Stimulated activated CD4-positive, alpha-beta T cell treated with anti-CD3 and anti-CD28 coated beads, Interleukin-1b, Interleukin-23, amount 100 ng/mL, for 24 hours (primary cell): Measurements from ENCODE around the gene TNFRSF14.

Source experiments
- DNase-seq, 4 experiments: peaks; one replicate each; pipeline ENCODE4 v3.0.0-alpha.2; 2020; ENCODE audit warnings: low read depth in 4 of 4, low spot score in 1 of 4

Gene TNFRSF14

GRCh38 chr1:2597441-2598328 is 41.5 kb downstream of the TNFRSF14 start:
- no peak for DNase-seq

- DNase-seq, result no peak
Measured at GRCh38 chr1:2598329-2598931, 42.3 kb downstream of the TNFRSF14 start.

- DNase-seq, result no peak
Measured at GRCh38 chr1:2601721-2602303, 45.6 kb downstream of the TNFRSF14 start.

GRCh38 chr1:2602311-2602835 is 46.2 kb downstream of the TNFRSF14 start:
- DNase-seq, result no peak

- no peak for DNase-seq
Measured at GRCh38 chr1:2602866-2603520, 46.8 kb downstream of the TNFRSF14 start.

- DNase-seq, result no peak
Measured at GRCh38 chr1:2603521-2604155, 47.5 kb downstream of the TNFRSF14 start.

- DNase-seq, result no peak
Measured at GRCh38 chr1:2604156-2604843, 48.1 kb downstream of the TNFRSF14 start.

GRCh38 chr1:2604844-2605508 is 48.8 kb downstream of the TNFRSF14 start:
- no peak for DNase-seq

GRCh38 chr1:2605509-2606395 is 49.6 kb downstream of the TNFRSF14 start:
- no peak for DNase-seq

- no peak for DNase-seq
Measured at GRCh38 chr1:2606396-2606880, 50.3 kb downstream of the TNFRSF14 start.

GRCh38 chr1:2606881-2607621 is 50.9 kb downstream of the TNFRSF14 start:
- no peak for DNase-seq

- no peak for DNase-seq
Measured at GRCh38 chr1:2607641-2608091, 51.5 kb downstream of the TNFRSF14 start.

GRCh38 chr1:2609319-2610035 is 53.3 kb downstream of the TNFRSF14 start:
- no peak for DNase-seq

- no peak for DNase-seq
Measured at GRCh38 chr1:2610036-2610959, 54.1 kb downstream of the TNFRSF14 start.

- DNase-seq, result peak in 1 of 4 experiments; percentile 14
Measured at GRCh38 chr1:2611031-2611501, 54.9 kb downstream of the TNFRSF14 start.
